HG03575 (cell line): ENCODE data around the gene TMEM107.
"Not testable (repeated sequence)": the region's sequence is repeated elsewhere in the genome, so short reads cannot be mapped to it uniquely, and the experiment has no call there.

Source experiments
- ATAC-seq: cut with Tn5 transposase; IDR thresholded peaks from one replicate; pipeline ENCODE4 v1.9.1; 2021; ENCODE audit not compliant: unreplicated experiment, insufficient number of reproducible peaks, low FRiP score; ENCODE audit errors: extremely low read depth

The TMEM107 gene

DNA sequence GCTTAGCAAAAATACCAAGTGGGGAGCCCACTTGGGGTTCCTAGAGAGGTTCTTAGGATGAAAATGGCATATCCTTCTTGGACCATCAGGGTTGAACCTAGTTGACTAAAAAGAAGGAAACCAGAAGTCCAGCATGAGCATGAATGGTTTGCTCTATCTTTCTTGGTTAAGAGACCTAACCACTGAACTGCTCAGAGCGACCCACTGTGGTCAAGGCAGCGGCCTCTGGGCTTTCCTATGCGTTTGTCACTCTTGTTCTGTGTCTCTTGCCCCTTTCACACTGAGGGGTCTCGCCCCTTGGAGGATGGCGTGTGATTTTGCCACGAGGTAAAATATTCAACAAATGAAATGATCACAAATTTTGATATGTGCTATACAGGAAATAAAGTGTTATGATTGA is 14.3 kb upstream of the TMEM107 start:
- no peak for ATAC-seq

DNA sequence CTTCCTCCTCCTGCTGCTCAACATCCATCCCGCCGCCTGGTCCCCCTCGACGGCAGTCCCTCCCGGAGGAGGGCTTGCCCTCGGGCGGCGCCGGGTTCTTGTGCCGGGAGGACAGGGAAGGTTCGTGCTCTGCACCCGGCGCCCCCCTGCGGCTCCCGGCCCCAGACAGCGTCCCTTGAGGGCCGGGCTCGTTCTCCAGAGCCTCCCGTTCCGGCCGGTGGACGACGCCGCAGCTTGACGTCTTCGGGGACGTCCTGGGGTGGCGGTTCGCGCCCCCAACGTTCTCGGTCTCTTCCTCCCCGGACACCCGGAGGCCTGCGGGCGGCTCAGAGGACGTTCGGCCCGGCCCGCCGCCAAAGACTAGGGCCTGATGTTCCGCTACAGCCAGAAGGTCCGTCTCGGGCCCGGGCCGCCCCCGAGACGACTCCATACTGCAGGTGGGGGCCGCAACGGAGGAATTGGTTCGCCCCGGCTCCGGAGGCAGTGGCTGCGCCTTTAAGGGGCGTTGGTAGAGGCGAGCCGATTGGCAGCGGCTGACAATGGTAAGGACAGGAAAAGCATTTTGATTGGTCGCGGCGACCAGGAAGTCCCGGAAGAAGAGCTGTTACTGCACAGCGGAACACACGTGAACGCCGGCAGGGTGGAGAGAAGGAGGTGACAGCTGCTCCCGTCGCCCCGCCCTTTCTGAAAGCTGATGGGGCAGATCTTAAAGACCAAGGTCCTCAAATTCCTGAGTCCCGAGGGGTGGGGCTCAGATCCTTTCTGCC is 13.7 kb upstream of the TMEM107 start, which contains the start of gene BORCS6:
Gene BORCS6 (minus strand): TSS at position 470 of the 767 bp plus-strand sequence. CDS start 40 bp downstream, at position 430.
- no peak for ATAC-seq

DNA sequence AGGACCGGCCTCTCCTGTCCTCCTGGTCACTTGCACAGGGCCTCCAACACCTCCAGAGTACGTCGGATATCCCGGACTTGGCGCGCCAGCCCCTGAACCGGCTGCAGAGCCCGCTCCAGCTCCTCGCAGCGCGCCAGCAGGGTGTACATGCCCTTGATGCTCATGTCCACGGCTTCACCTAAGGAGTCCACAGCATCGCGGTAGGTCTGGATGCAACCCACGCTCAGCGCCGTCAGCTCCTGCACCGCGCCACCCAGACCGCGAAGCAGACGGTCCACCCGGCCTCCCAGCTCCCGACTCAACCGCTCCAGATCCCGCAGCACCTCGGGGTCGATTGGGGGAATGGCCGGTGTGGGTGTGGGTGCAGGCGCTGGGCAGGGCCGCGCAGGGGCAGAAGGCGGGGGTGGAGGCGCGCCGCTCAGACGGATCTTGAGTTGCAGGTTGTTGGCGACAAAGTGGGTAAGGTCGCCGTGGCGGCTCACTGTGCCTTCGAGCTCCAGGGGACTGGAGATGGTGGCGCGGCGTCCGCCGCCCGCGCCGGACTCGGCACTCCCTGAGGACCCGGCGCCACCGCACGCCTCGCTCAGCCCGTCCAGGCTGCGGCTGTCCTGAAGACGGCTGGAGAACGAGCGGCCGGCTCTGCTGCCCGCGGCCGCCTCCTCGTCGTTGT is 13.0 kb upstream of the TMEM107 start:
- no peak for ATAC-seq

DNA sequence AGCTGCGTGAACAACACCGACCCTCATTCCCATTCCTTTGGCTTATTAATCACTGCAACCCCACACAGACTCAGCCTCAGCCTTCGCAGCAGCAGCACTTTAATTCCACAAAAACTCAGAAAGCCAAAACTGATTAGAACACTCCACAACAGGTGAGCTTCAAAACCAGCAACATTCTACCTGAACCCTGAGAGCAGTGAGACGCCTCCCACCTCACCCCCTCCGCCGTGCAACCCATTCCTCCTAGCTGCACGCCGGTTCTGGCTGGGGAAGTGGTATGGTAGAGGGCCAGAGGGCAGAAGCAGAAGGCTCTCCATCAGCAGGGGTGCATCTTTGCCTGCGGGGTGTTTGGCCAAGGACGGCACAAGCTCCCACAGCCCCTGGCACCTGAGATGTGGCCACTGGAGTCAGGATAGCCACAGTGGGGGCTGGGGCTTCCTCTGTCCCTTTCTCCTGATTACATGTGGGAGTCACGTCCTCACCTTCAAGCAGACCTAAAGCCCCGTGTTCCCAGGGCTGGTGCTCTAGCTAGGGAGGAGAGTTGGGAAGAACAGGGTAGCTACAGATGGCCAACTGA is 12.2 kb upstream of the TMEM107 start:
- no peak for ATAC-seq

DNA sequence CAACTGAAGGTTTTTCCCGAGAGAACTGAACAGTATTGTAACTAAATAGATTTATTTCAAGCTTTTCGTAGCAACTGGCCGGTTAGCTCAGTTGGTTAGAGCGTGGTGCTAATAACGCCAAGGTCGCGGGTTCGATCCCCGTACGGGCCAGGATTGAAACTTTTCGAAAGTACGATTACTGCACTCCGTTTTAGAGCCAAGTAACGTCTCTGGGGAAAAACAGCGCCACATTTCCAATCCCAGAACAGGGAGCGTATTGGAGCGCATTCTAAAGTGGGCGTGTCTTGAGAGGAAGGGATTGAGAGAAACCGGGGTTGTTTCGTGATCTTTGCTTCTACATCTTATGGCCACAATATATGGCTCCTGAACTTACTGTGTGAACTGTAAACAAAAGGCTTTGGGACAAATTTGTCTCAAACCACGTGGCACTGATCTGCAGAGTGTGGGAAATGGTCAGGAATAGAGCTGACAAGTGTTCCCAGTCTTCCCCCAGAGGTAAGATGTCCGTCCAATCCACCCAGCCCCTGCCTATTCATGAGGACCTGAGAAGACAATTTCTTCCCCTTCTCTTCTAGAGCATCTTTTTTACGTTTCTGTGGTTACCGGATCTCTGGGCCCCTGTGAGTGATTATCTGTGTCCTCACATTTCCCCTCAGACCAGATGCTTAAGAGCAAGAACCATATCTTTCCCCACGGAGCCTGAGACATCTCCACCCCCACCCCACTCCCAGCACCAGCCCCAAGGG is 11.5 kb upstream of the TMEM107 start:
- ATAC-seq = no peak

DNA sequence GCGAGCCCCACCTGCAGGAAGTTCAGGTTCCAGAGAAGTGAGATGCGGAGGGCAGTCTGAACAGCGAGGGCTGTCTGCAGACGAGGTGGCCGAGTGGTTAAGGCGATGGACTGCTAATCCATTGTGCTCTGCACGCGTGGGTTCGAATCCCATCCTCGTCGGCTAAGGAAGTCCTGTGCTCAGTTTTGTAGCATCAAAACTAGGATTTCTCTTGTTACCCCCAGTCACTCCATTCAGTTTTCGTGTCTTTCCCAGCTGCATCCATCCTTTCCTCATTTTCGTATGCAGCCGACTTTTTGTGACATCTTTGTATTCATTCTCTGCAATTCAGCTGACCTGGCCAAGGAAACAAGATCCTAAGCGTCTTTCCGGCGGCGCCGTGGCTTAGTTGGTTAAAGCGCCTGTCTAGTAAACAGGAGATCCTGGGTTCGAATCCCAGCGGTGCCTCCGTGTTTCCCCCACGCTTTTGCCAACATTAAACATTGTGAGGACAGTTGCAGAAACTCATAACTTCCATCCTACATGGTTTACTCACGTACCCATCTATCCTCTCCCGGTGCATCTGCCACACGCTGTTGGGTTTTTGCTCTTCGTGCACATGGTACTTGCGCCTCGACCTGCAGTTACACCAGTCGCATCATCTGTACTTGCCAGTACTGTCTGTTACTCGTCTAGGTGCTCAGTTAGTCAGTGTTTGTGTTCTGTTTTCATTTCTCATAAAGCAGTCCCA is 10.8 kb upstream of the TMEM107 start:
- ATAC-seq = no peak

DNA sequence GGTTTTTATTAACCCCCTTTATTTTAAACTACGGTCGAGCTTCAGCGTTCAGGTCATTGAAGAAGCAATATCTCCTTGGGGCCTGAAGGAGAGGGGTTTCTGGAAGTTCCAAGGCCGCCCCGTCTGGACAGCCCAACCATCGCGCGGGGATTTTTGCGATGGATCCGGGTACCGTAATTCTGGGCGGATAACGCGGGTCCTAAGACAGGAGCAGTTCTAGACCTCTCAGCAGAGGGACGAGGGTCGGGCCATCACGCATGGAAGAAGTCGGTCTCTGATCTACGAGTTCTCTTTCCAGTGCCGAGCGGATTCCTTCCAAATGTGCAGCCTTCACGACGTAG is 10.2 kb upstream of the TMEM107 start:
- no peak for ATAC-seq

DNA sequence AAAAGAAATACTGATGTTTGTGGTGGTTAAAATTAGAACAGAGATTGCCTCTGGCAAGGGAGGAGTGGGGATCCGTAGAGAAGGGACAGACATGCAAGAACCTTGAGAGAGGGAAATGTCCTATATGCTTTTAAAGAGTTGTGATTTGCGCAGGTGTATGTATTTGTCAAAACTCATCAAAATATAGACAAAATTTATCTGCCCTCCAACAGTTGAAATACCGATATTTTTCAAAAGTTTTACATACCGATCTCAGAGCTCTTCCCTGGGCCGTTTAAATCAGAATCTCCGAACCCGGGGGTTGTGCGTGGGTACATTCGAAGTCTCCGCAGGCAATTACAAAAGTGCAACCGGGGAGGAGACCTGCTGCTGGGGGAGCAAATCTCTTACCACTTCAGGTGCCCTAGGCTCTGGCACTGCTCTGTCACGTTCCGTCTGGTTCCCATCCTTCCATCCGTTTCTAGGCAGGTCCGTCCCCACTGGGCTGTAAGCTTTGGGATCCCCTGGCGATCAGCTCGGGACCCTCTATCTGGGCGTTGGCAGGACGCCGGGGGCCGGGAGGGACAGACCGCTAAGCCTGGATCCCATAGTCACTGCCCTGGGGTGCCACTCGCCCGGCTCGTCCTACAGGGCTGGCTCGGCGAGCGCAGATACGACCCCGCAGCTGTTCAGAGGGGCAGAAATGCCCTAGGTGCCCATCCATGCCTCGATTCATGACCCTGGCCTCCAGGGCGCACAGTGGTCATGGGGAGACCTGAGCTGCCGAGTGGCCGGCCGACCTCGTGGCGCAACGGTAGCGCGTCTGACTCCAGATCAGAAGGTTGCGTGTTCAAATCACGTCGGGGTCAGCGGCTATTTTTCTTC is 9.6 kb upstream of the TMEM107 start:
- ATAC-seq = no peak

DNA sequence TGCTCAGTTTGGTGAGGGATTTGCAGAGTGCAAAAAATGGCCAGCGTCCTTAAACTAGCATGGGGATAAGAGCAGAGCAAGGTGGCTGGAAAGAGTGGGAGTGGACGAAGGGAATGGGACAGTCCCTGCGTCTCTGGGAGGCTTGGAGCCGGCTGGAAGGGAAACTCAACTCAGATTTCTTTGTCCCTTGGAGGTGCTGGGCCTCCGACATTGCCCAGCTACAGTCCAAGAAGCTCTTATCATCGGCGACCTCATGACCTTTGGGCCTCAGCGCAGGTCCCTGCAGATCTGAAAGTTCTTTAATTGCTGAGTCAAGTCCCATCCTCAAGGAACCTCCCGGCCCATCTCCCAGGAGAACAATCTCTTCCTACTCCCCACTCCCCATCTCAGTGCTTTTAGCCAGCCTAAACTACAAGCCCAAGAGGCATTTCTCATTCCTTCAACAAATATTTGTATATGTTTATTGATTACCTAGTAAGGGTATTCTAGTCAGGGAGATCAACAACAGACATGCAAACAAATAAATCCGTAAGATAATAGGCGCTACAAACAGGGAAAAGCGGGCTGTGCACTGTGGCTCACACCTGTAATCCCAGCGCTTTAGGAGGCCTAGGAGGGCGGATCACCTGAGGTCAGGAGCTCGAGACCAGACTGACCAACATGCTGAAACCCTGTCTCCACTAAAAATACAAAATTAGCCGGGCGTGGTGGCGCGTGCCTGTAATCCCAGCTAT is 985 bp upstream of the TMEM107 start:
- ATAC-seq = no peak

DNA sequence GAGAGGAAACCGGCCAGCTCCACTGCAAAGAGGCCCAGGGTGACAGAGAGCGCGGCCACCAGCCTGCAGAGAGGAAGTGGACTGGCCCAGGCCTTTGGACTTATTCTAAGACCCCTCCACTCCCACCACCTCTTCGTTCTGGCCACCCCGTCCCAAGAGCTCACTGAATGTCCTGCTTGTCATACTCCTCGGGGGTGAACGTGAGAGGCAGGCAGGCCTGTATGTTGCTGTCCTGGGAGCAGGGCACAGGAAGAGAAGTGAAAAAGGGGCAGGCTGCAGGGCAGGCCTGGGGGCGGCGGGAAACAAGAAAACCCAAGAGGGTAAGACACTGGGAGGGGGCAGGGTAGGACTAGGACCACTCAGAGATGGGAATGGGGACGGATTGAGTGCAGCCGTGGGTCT is 384 bp downstream of the TMEM107 start:
- ATAC-seq = no peak

DNA sequence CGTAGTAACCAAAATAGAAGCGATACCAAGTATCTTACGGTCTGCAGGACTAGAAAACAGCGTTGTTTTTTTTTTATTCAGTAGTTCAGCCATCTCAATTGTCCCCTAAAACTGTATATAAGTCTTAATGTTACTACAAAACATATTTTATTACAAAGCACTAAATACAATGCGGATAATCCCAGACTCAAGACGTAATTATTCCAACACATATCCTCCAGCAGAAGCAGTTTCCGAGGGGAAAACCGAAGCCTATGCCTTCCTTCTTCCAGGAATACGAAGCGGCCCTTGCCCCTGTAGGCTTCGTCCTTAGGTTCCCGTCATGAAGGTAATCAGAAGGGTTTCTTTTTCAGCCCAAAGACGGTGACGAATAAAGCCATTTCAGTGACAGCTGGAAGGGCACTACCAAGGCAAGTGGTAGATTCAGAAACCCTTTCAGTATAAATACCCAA is 2.3 kb downstream of the TMEM107 start:
- ATAC-seq = no peak

DNA sequence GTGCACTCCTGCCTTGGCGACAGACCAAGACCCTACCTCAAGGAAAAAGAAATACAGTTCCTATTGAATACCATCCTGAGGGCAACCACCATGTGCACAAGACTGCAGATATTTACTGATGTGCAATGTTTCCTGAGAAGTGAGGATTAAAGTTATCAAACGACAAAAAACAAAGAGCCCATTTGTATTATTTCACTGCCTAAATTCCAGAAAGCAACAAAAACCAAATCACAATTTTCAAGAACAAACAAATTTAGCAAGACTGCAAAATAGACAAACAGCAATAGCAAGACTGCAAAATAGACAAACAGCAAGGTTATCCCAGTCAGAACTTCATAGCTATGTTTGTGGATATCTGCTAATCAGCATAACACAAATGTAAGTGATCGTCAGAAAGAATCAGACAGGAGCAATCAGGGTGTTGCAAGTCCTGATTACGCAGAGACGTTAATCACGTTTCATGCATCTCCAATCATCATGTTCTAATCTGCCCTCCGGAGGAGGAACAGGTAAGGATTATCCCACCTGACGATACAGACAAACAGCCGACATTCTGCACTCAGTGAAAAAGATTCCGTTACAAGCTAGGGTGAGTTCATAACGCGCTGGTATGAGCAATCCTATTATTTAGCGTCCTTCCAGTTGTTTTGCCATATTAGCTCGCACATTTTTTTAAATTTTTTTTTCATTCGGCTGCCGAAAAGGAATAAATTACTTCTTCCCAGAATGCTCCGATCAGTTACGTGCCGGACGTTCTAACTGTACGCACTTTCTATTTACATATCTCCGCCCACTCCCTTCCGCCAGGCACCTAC is 2.9 kb downstream of the TMEM107 start:
- ATAC-seq = peak; percentile 48

DNA sequence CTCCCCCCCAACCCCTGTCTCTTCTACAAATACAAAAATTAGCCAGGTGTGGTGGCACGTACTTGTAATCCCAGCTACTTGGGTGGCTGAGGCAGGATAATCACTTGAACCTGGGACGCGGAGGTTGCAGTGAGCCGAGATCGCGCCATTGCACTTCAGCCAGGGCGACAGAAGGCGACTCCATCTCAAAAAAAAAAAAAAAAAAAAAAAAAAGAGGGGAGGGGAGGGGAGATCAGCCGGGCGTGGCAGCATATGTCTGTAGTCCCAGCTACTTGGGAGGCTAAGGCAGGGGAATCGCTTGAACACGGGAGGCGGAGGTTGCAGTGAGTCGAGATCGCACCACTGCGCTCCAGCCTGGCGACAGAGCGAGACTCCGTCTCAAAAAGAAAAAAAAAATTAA is 6.0 kb downstream of the TMEM107 start:
- ATAC-seq = not testable (repeated sequence)

DNA sequence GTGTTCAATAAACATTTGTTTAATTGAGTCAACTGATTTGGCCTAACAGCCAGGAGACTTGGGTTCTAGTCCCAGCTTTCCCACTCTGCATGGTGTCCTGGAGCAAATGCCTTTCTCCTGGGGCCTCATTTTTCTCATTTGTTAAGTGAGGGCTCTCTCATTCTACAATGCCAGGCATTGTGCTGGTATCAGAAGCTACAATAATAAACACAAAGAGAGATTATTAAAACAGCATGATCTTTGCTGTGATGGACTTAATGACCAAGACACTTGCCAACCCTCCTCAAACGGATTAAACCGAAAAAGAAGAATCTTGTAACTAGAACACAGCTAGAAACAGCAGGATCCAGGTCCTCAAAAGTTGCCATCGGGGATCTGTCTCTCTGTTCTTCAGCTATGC is 8.7 kb downstream of the TMEM107 start:
- ATAC-seq = no peak

DNA sequence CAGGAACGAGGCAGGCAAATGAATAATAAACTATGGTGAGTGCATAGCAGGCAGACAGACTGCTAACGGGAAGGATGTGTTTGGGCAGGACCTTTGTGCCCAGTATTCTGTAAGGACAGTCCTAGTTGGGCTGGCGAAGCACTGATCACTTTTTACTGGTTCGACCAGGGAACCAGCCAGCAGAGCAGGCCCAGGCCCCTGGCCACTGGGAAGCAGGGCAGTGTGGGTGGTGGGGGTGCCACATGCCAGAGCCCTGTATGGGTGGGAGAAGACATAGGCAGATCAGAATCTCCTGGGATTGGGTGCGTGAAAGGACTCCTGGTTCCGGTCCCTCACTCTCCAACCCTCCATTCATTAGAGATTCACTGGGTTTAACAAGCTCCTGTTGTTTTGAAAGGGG is 9.4 kb downstream of the TMEM107 start:
- no peak for ATAC-seq

DNA sequence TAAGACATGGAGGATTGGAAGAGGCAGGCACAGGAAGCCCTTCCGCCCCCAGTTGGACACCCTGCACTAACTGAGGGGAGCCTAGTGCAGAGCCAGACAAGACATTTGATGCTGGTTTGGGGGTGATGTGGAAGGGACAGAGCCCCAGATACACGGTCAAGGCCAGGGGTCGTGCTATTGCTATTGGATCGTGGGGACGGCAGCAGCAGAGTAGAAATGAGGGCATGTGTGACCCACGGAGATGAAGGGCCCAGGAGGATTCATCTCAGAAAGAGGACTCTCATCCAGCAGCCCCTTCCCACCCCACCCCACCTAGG is 11.4 kb downstream of the TMEM107 start:
- ATAC-seq = no peak
